ENCODE data around the gene PPM1M. TPM values are rescaled to one million over a fixed set of nuclear protein-coding genes. Genes with fewer than 3 reads are reported as not detected.

The PPM1M gene
- total RNA-seq, 2 donors from 2014 or later, result 6.9 to 15.3 TPM

DNA sequence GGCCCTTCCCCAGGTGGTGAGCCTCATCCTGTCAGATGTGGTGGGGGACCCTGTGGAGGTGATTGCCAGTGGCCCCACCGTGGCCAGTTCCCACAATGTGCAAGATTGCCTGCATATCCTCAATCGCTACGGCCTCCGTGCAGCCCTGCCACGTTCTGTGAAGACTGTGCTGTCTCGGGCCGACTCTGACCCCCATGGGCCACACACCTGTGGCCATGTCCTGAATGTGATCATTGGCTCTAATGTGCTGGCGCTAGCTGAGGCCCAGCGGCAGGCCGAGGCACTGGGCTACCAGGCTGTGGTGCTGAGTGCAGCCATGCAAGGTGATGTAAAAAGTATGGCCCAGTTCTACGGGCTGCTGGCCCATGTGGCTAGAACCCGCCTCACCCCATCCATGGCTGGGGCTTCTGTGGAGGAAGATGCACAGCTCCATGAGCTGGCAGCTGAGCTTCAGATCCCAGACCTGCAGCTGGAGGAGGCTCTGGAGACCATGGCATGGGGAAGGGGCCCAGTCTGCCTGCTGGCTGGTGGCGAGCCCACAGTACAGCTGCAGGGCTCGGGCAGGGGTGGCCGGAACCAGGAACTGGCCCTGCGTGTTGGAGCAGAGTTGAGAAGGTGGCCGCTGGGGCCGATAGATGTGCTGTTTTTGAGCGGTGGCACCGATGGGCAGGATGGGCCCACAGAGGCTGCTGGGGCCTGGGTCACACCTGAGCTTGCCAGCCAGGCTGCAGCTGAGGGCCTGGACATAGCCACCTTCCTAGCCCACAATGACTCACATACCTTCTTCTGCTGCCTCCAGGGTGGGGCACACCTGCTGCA lies 46.9 kb downstream of the PPM1M start:
- H3K27me3 ChIP-seq, result no peaks in the 10 kb centered on the region
- H3K4me1 ChIP-seq, result peaks cover 39% of the 10 kb centered on the region
- H3K4me3 ChIP-seq, result no peak overlapping the region
- DNase-seq, result no peak
- TF ChIP-seq, protein P1, sequence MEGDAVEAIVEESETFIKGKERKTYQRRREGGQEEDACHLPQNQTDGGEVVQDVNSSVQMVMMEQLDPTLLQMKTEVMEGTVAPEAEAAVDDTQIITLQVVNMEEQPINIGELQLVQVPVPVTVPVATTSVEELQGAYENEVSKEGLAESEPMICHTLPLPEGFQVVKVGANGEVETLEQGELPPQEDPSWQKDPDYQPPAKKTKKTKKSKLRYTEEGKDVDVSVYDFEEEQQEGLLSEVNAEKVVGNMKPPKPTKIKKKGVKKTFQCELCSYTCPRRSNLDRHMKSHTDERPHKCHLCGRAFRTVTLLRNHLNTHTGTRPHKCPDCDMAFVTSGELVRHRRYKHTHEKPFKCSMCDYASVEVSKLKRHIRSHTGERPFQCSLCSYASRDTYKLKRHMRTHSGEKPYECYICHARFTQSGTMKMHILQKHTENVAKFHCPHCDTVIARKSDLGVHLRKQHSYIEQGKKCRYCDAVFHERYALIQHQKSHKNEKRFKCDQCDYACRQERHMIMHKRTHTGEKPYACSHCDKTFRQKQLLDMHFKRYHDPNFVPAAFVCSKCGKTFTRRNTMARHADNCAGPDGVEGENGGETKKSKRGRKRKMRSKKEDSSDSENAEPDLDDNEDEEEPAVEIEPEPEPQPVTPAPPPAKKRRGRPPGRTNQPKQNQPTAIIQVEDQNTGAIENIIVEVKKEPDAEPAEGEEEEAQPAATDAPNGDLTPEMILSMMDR (IDR thresholded peaks at IDR 0.05), result no peak
- TF ChIP-seq POLR2A (IDR thresholded peaks at IDR 0.05), result no peak
- WGBS, 2 donors, result 89 to 93% methylated on average over 11 to 20 of the region's 20 CpGs
- ATAC-seq, result no peak
- H3K9me3 ChIP-seq, result no peaks in the 10 kb centered on the region
- H3K36me3 ChIP-seq (replicated peaks in 1 of 2; ENCODE audit: insufficient read depth in 1 of 2, low read depth in 2 of 2), result peaks cover 0 to 3% of the 10 kb centered on the region in 2 donors
- H3K27ac ChIP-seq, result no peak overlapping the region
- intact Hi-C loops (cut with DNase I), result loop anchor here (5.0 kb wide), 1 partner anchor 50 kb away; no protein-coding TSS in a partner anchor

DNA sequence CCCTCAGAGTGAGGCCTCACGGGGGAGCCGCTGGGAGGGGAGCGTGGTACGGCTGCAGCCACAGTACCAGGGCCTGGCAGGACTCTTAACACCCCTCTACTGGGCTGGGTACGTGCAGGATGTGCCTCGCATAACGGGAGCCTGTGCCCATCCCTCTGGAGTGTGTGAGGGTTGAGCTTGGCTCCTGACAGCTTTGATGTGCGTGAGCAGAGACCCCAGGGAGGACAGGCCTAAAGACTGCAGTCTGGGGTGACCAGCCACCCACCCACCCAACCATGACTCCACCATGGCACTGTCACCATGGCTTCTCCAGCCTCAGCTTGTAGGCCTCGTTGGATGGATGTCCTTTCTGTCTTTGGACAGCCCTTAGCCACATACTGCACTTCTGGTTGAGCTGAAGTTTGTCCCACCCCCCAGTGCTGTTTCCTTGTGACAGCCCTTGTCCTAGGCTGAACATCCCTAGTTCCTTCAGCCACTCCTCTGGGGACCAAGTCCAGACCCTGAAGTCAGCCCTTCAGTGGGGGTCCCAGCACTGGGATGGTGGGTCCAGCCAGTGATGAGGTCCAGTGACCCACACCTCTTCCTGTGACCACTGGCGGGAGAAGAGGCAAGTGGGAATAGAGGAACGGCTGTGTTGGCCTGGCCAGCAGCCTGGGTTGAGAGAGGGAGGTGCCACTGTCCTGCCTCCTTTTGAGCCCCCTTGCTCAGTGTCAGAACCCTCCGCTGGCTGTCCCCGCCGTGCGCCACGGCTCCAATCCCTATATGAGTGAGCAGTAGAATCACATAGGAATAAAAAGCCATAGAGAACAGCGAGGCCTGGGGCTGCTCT lies 48.1 kb downstream of the PPM1M start:
- intact Hi-C loops (cut with DNase I), result loop anchor here (5.0 kb wide), 1 partner anchor 49 kb away; no protein-coding TSS in a partner anchor
- WGBS, 2 donors, result 88% methylated on average over 12 to 17 of the region's 17 CpGs
- TF ChIP-seq, protein P1 (IDR thresholded peaks at IDR 0.05), result no peak
- no peak for TF ChIP-seq POLR2A (IDR thresholded peaks at IDR 0.05)
- ATAC-seq (no peak), DNase-seq (no peak)
- Histone ChIP-seq H3K36me3 (replicated peaks in 1 of 2; ENCODE audit: insufficient read depth in 1 of 2, low read depth in 2 of 2) (peaks cover 0 to 3% of the 10 kb centered on the region in 2 donors), H3K4me3 (no peak overlapping the region), H3K9me3 (no peaks in the 10 kb centered on the region), H3K27ac (no peak overlapping the region), H3K4me1 (peaks cover 45% of the 10 kb centered on the region), H3K27me3 (no peaks in the 10 kb centered on the region)

DNA sequence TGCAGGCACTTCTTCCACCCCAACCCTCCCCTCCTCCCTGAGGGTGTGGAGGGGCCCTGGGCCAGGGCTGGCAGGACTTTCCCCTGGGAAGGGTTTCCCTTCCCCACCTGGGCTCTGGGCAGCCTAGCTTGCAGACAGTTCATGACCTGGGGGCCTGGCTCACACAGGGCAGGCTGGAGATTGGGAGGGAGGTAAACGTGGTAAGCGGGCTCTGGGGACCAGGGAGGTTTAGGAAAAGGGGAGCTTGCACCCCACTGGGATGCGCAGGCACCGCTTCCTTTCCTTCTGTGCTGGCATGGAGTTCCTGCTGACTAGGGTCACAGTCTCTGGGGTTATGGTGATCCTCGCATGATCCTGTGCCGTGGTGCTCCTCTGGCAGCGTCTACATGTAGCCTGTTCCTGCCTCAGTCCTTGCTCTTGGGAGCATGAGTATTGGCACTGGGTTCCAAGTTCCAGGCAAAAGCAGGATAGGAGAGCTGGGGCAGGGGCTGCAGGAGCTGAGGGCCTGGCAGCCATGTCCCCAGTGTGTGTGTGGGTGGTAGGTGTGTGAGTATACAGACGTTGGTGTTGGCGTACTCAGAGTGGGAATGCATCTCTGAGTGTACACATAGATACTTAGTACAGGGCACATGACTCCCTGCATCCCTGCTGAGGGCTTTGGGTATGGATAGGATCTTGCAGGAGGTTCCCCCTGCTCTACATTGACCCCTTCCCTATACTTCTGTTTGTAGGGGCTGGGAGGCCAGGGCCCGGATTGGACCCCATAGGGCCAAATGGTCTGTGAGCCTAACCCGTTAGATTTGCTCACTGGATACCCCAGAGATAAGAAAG lies 49.0 kb downstream of the PPM1M start:
- H3K9me3 ChIP-seq, result no peaks in the 10 kb centered on the region
- no peak overlapping the region for H3K27ac ChIP-seq
- no peak overlapping the region for H3K4me3 ChIP-seq
- peaks cover 0 to 3% of the 10 kb centered on the region in 2 donors for H3K36me3 ChIP-seq (replicated peaks in 1 of 2; ENCODE audit: insufficient read depth in 1 of 2, low read depth in 2 of 2)
- peaks cover 45% of the 10 kb centered on the region for H3K4me1 ChIP-seq
- TF ChIP-seq, protein P1 (IDR thresholded peaks at IDR 0.05), result no peak
- TF ChIP-seq POLR2A (IDR thresholded peaks at IDR 0.05), result no peak
- DNase-seq, result no peak
- 89 to 92% methylated on average over 8 to 11 of the region's 11 CpGs for WGBS, 2 donors
- H3K27me3 ChIP-seq, result no peaks in the 10 kb centered on the region
- intact Hi-C loops (cut with DNase I), result loop anchor here (5.0 kb wide), 1 partner anchor 48 kb away; no protein-coding TSS in a partner anchor
- no peak for ATAC-seq

DNA sequence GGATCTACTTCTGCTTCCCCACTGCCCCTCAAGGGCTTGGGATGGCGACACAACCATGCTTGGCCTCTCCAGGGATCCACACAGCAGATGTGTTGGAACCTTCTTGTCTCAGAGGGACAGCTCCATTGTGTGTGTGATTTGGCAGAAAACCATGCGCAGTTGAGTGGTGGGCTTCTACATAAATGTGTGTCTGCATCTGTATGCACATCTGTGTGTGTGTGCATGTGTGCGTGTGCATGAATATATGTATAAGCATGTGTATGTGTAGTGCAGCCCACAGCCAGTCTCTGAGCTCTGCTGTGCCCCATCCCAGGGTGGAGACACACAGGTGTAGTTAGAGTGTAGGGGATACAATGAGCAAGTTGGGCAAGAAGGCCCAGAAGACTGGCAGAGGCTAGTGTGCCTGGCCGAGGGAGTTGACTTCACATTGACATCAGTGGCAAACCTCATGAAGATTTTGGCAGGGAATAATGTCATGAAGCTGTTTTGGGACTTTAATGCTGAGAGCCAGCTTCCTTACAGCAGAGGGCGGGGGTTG lies 50.2 kb downstream of the PPM1M start:
- ATAC-seq, result no peak
- intact Hi-C loops (cut with DNase I), result no loop called here

More for the DNA sequence above, 50.2 kb downstream of the PPM1M start:
- H3K27ac ChIP-seq, result no peak overlapping the region
- H3K36me3 ChIP-seq (replicated peaks in 1 of 2; ENCODE audit: insufficient read depth in 1 of 2, low read depth in 2 of 2), result peaks cover 0 to 3% of the 10 kb centered on the region in 2 donors
- peaks cover 45% of the 10 kb centered on the region for H3K4me1 ChIP-seq
- H3K9me3 ChIP-seq, result no peaks in the 10 kb centered on the region
- WGBS, 2 donors, result 86 to 93% methylated on average over 5 of the region's 5 CpGs
- H3K4me3 ChIP-seq, result no peak overlapping the region
- TF ChIP-seq POLR2A (IDR thresholded peaks at IDR 0.05), result no peak
- TF ChIP-seq, protein P1 (IDR thresholded peaks at IDR 0.05), result no peak
- no peak for DNase-seq
- H3K27me3 ChIP-seq, result no peaks in the 10 kb centered on the region

Measured in body of pancreas (tissue), 4 donors.